ENCODE measurements around the gene TSPO2.

- TF ChIP-seq CTCF (IDR thresholded peaks at IDR 0.05) = no peak
- no peak for TF ChIP-seq EP300 (IDR thresholded peaks at IDR 0.05)
These were observed 9.4 kb upstream of the TSPO2 start for GRCh38 chr6:41032830-41033229.

All from ovary (tissue), 3 donors.